K562 (cell line): ENCODE measurements around the gene PPM1N. TPM values are rescaled to one million over a fixed set of nuclear protein-coding genes. Genes with fewer than 3 reads are reported as not detected.

Experiments used
- ARID4B ChIP-seq: sonication (generic); formaldehyde crosslinking; IDR thresholded peaks from 2 replicates; pipeline ENCODE4 v1.8.0; 2022; ENCODE audit warnings: mild to moderate bottlenecking, missing genetic modification reagents
- ATF4 ChIP-seq: fragments of 450-650 bp; formaldehyde crosslinking; IDR thresholded peaks from 2 replicates; pipeline ENCODE4 v1.4.0; 2022; ENCODE audit warnings: mild to moderate bottlenecking, moderate library complexity
- DNMT1 ChIP-seq: fragments of 450-650 bp; IDR thresholded peaks from 2 replicates; pipeline ENCODE4 v1.6.1; 2016; ENCODE audit warnings: antibody characterized with exemption, mild to moderate bottlenecking
- ELF4 ChIP-seq: fragments of 450-650 bp; formaldehyde crosslinking; IDR thresholded peaks from 2 replicates; pipeline ENCODE4 v1.4.0; 2022; ENCODE audit warnings: missing genetic modification characterization
- EP300 ChIP-seq: IDR thresholded peaks from 2 replicates; pipeline ENCODE4 v1.6.1; 2012; ENCODE audit warnings: low read length, improper control_type of control experiment
- FOXO4 ChIP-seq: fragments of 450-650 bp; formaldehyde crosslinking; IDR thresholded peaks from 2 replicates; pipeline ENCODE4 v1.4.0; 2020; ENCODE audit warnings: mild to moderate bottlenecking, moderate library complexity
- HES1 ChIP-seq: fragments of 450-650 bp; IDR thresholded peaks from 2 replicates; pipeline ENCODE4 v1.6.1; 2016; ENCODE audit warnings: low read depth, mild to moderate bottlenecking, moderate library complexity
- PCBP1 ChIP-seq: fragments of 200-400 bp; formaldehyde crosslinking; IDR thresholded peaks from 2 replicates; pipeline ENCODE4 v1.6.1; 2018; ENCODE audit warnings: mild to moderate bottlenecking, low read depth, low read length; ENCODE audit not compliant: poor library complexity, severe bottlenecking
- PTTG1 ChIP-seq: fragments of 450-650 bp; IDR thresholded peaks from 2 replicates; pipeline ENCODE4 v1.6.1; 2016; ENCODE audit warnings: low read depth, mild to moderate bottlenecking, missing genetic modification characterization, missing compliant biosample characterization
- RCOR1 ChIP-seq, 2 experiments: IDR thresholded peaks; 2 replicates each; pipeline ENCODE4 v1.6.1; 2012; ENCODE audit warnings: low read depth in 2 of 2, low read length in 2 of 2, borderline replicate concordance in 1 of 2, improper control_type of control experiment in 1 of 2
- SAP30 ChIP-seq: fragments of 200-600 bp; sonication (generic); IDR thresholded peaks from 2 replicates; pipeline ENCODE4 v1.6.1; 2012; ENCODE audit warnings: borderline replicate concordance, low read depth, mild to moderate bottlenecking, moderate library complexity, low read length, control low read depth, inconsistent platforms; ENCODE audit not compliant: insufficient read depth, poor library complexity, severe bottlenecking
- SMARCB1 ChIP-seq: IDR thresholded peaks from 2 replicates; pipeline ENCODE4 v1.6.1; 2011; ENCODE audit warnings: improper control_type of control experiment, low read depth; ENCODE audit not compliant: insufficient read length
- SRSF7 ChIP-seq: fragments of 200-400 bp; formaldehyde crosslinking; optimal IDR thresholded peaks from 2 replicates; pipeline ENCODE3; 2017; ENCODE audit warnings: mild to moderate bottlenecking, low read depth, low read length
- STAT5B ChIP-seq: fragments of 250-450 bp; sonication (Bioruptor Pico); IDR thresholded peaks from 2 replicates; pipeline ENCODE4 v1.8.0; 2021; ENCODE audit warnings: mild to moderate bottlenecking, inconsistent platforms
- TAF1 ChIP-seq: IDR thresholded peaks from 2 replicates; pipeline ENCODE4 v1.6.1; 2011; ENCODE audit warnings: mild to moderate bottlenecking, low read length, moderate library complexity; ENCODE audit not compliant: insufficient read depth, control insufficient read depth, severe bottlenecking; ENCODE audit errors: extremely low read depth
- ZEB2 ChIP-seq: fragments of 450-650 bp; IDR thresholded peaks from 2 replicates; pipeline ENCODE4 v1.6.1; 2016
- ZNF239 ChIP-seq: fragments of 250-450 bp; sonication (Bioruptor Pico); IDR thresholded peaks from 2 replicates; pipeline ENCODE4 v1.4.0; 2020; ENCODE audit warnings: mild to moderate bottlenecking
- polyA plus RNA-seq, 8 experiments: library from polyadenylated mRNA; depleted of rRNA in 4 of 8; stranded (reverse) in 5 of 8; unstranded in 3 of 8; fragments of >200 nt; fragmentation: Nextera tagmentation in 2 of 8; fragmentation: Illumina TruSeq in 1 of 8; extraction: Ambion mirVana in 2 of 8; extraction: Trizol in 1 of 8; gene quantifications; 2 replicates each; pipeline versions ENCODE4 v1.2.1 to v1.2.3, GENCODE V29; 2011 to 2014; ENCODE audit warnings: inconsistent platforms in 1 of 8, missing spikeins in 1 of 8
- total RNA-seq, 7 experiments: library from RNA; depleted of rRNA in 6 of 7; stranded (reverse); fragments of >200 nt in 6 of 7; fragmentation: Illumina TruSeq in 2 of 7; extraction: Trizol in 2 of 7; gene quantifications; 2 replicates each; pipeline versions ENCODE4 v1.2.1 to v1.2.3, GENCODE V29; 2011 to 2021; ENCODE audit warnings: low replicate concordance in 1 of 7

Gene PPM1N
- total and polyA plus RNA-seq, 9 of the 15 experiments (the other 6 are each of a cell fraction or from before 2014, with no cell fraction given): 4.5 to 15.6 (median 8.7) TPM

- TF ChIP-seq STAT5B (CRISPR knock-in tag): no peak
- TF ChIP-seq ZNF239: no peak
- no peak for TF ChIP-seq SMARCB1
- no peak for TF ChIP-seq ATF4 (CRISPR knock-in tag)
- no peak for TF ChIP-seq HES1
- peak; percentile 59 for TF ChIP-seq SAP30
- TF ChIP-seq PTTG1 (tag): no peak
- no peak; the same call in 1 of the 2 replicates for TF ChIP-seq ZEB2
- TF ChIP-seq EP300: no peak
- TF ChIP-seq DNMT1: 0 out of 2 replicates have a peak, but pooled peaks have one; percentile 77
- no peak for TF ChIP-seq SRSF7
- no peak for TF ChIP-seq PCBP1
- TF ChIP-seq FOXO4: no peak
- peak in 1 of 2 experiments; percentile 36; a peak in 1 of 4 replicates for TF ChIP-seq RCOR1 (IDR thresholded peaks at IDR 0.05; ENCODE audit: borderline replicate concordance in 1 of 2, low read depth in 2 of 2, low read length in 2 of 2)
- TF ChIP-seq ARID4B (CRISPR knock-in tag): peak; percentile 86
- TF ChIP-seq ELF4 (CRISPR knock-in tag): no peak
- peak; percentile 29 for TF ChIP-seq TAF1
These were observed 5.4 kb upstream of the PPM1N start (continued) for GRCh38 chr19:45492627-45493470.
